ENCODE results near the gene PDE6A. TPM values are rescaled to one million over a fixed set of nuclear protein-coding genes. Genes with fewer than 3 reads are reported as not detected.
"Not testable (repeated sequence)": the region's sequence is repeated elsewhere in the genome, so short reads cannot be mapped to it uniquely, and the experiment has no call there.

Gene PDE6A
- total and polyA plus RNA-seq, 8 donors, result 0.14 to 0.24 (median 0.18) TPM; not detected in 2

- H3K4me3 ChIP-seq, result no peak overlapping the region
- H3K9me3 ChIP-seq, result no peaks in the 10 kb centered on the region
- no peak overlapping the region for H3K27ac ChIP-seq
- DNase-seq (no peak), ATAC-seq (no peak)
- no peak for TF ChIP-seq CTCF (IDR thresholded peaks at IDR 0.05)
- H3K4me1 ChIP-seq, result no peaks in the 10 kb centered on the region
- no peaks in the 10 kb centered on the region for H3K27me3 ChIP-seq
- no peaks in the 10 kb centered on the region for H3K36me3 ChIP-seq
- intact Hi-C loops (cut with DNase I), result no loop called here
Measured at GRCh38 chr5:149865746-149866145, 78.8 kb downstream of the PDE6A start.

GRCh38 chr5:149863830-149864229, 80.8 kb downstream of the PDE6A start:
- Histone ChIP-seq H3K4me3 (no peak overlapping the region), H3K36me3 (no peaks in the 10 kb centered on the region)
- ATAC-seq, result no peak

GRCh38 chr5:149863176-149863575, 81.4 kb downstream of the PDE6A start:
- H3K27me3 ChIP-seq, result no peaks in the 10 kb centered on the region
- H3K9me3 ChIP-seq, result no peaks in the 10 kb centered on the region
- H3K4me1 ChIP-seq, result peaks cover 0 to 4% of the 10 kb centered on the region in 2 donors
- DNase-seq, result no peak
- no peaks in the 10 kb centered on the region for H3K36me3 ChIP-seq
- no peak for TF ChIP-seq CTCF (IDR thresholded peaks at IDR 0.05)
- H3K27ac ChIP-seq, result no peak overlapping the region
- H3K4me3 ChIP-seq, result no peak overlapping the region
- intact Hi-C loops (cut with DNase I), result no loop called here
- ATAC-seq, result no peak

More at GRCh38 chr5:149863830-149864229, 80.8 kb downstream of the PDE6A start:
- TF ChIP-seq CTCF (IDR thresholded peaks at IDR 0.05), result no peak
- H3K27me3 ChIP-seq, result no peaks in the 10 kb centered on the region
- no peaks in the 10 kb centered on the region for H3K9me3 ChIP-seq
- DNase-seq, result no peak
- H3K27ac ChIP-seq, result no peak overlapping the region
- intact Hi-C loops (cut with DNase I), result no loop called here
- no peaks in the 10 kb centered on the region for H3K4me1 ChIP-seq

GRCh38 chr5:149860801-149861322, 83.7 kb downstream of the PDE6A start:
- no peak for DNase-seq
- no peaks in the 10 kb centered on the region for H3K9me3 ChIP-seq
- no peak overlapping the region for H3K27ac ChIP-seq
- intact Hi-C loops (cut with DNase I), result no loop called here
- H3K4me3 ChIP-seq, result no peak overlapping the region
- H3K36me3 ChIP-seq, result no peaks in the 10 kb centered on the region
- ATAC-seq, result no peak
- TF ChIP-seq CTCF (IDR thresholded peaks at IDR 0.05), result no peak
- no peaks in the 10 kb centered on the region for H3K27me3 ChIP-seq
- peaks cover 0 to 17% of the 10 kb centered on the region in 2 donors for H3K4me1 ChIP-seq

GRCh38 chr5:149859746-149860145, 84.8 kb downstream of the PDE6A start:
- ATAC-seq, result no peak

GRCh38 chr5:149858481-149858880, 86.1 kb downstream of the PDE6A start:
- H3K27ac ChIP-seq; H3K9me3 ChIP-seq; H3K27me3 ChIP-seq; H3K36me3 ChIP-seq; DNase-seq; ATAC-seq; intact Hi-C loops (cut with DNase I); H3K4me3 ChIP-seq: not testable (repeated sequence)
- peaks cover 0 to 20% of the 10 kb centered on the region in 2 donors for H3K4me1 ChIP-seq

More at GRCh38 chr5:149859746-149860145, 84.8 kb downstream of the PDE6A start:
- Histone ChIP-seq H3K9me3 (no peaks in the 10 kb centered on the region), H3K4me1 (peaks cover 0 to 20% of the 10 kb centered on the region in 2 donors), H3K4me3 (no peak overlapping the region), H3K27ac (no peak overlapping the region), H3K36me3 (no peaks in the 10 kb centered on the region), H3K27me3 (no peaks in the 10 kb centered on the region)
- no peak for TF ChIP-seq CTCF (IDR thresholded peaks at IDR 0.05)
- DNase-seq, result no peak
- intact Hi-C loops (cut with DNase I), result no loop called here
